ENCODE measurements around the gene TNIK. TPM values are rescaled to one million over a fixed set of nuclear protein-coding genes. Genes with fewer than 3 reads are reported as not detected.

Gene TNIK
- total and polyA plus RNA-seq, 2 of the 4 experiments (the other 2 are of a cell fraction): 3.4 to 6.3 TPM

GRCh38 chr3:171110715-171111114 is 349.5 kb downstream of the TNIK start:
- Histone ChIP-seq H3K9ac (ENCODE audit: low read depth, low read length) (no peak overlapping the region), H3K9me1 (ENCODE audit: insufficient read depth, low read length) (no peaks in the 10 kb centered on the region), H3K14ac (replicated peaks; ENCODE audit: low read depth, low read length) (no peak overlapping the region), H3K4ac (ENCODE audit: low read depth, low read length) (no peak overlapping the region), H2BK5ac (ENCODE audit: low read depth, low read length, poor library complexity, severe bottlenecking) (no peak overlapping the region), H3K36me3 (ENCODE audit: control insufficient read depth, insufficient read depth, low read length) (peaks cover 3% of the 10 kb centered on the region; the same call in 1 of the 2 replicates), H3K79me1 (ENCODE audit: low read depth in 1 of 2, low read length in 2 of 2) (no peaks in the 10 kb centered on the region), H3K4me3 (ENCODE audit: insufficient read depth, low read depth, low read length) (no peak overlapping the region), H2BK20ac (ENCODE audit: low read depth, low read length) (no peak overlapping the region), H3K9me3 (ENCODE audit: control insufficient read depth, insufficient read depth, low read length) (no peaks in the 10 kb centered on the region), H4K91ac (ENCODE audit: insufficient read depth, low read depth, low read length) (no peak overlapping the region), H2AFZ (replicated peaks; ENCODE audit: low read length, poor library complexity) (no peak overlapping the region), H2BK120ac (ENCODE audit: low read depth, low read length) (no peak overlapping the region), H3K4me2 (ENCODE audit: low read depth, low read length) (no peak overlapping the region), H2AK5ac (ENCODE audit: low read depth, low read length) (no peak overlapping the region), H3K4me1 (ENCODE audit: control insufficient read depth, insufficient read depth, low read length) (no peaks in the 10 kb centered on the region), H4K20me1 (ENCODE audit: insufficient read depth, low read length) (no peaks in the 10 kb centered on the region), H4K5ac (ENCODE audit: low read depth, low read length) (no peak overlapping the region), H3K27ac (ENCODE audit: insufficient read depth, low read length) (no peak overlapping the region), H3K18ac (ENCODE audit: low read depth, low read length) (no peak overlapping the region), H3K23ac (ENCODE audit: low read depth, low read length) (no peak overlapping the region), H2AK9ac (replicated peaks; ENCODE audit: low read depth, low read length, poor library complexity) (no peak overlapping the region), H4K8ac (ENCODE audit: low read depth in 2 of 2, low read length in 2 of 2) (no peak overlapping the region), H3K56ac (ENCODE audit: extremely low read depth, insufficient read depth, low read length) (no peak overlapping the region), H3K27me3 (ENCODE audit: control insufficient read depth, insufficient read depth, low read length) (no peaks in the 10 kb centered on the region), H2BK15ac (ENCODE audit: low read depth, low read length) (no peak overlapping the region)
- no TSS peak for BruUV-seq (replicated peaks)
- TF ChIP-seq RAD21 (IDR thresholded peaks at IDR 0.05; ENCODE audit: low read length) (no peak), CEBPB (IDR thresholded peaks at IDR 0.05; ENCODE audit: low read depth, low read length) (no peak), MAZ (IDR thresholded peaks at IDR 0.05; ENCODE audit: borderline replicate concordance, low read depth, low read length) (no peak), MAFK (IDR thresholded peaks at IDR 0.05; ENCODE audit: low read depth, low read length) (no peak), BHLHE40 (IDR thresholded peaks at IDR 0.05; ENCODE audit: low read depth, low read length) (no peak), RFX5 (IDR thresholded peaks at IDR 0.05; ENCODE audit: low read depth, low read length) (no peak), FOS (IDR thresholded peaks at IDR 0.05; ENCODE audit: low read depth, low read length) (no peak), POLR2A (IDR thresholded peaks at IDR 0.05; ENCODE audit: low read depth, low read length) (no peak), CHD1 (IDR thresholded peaks at IDR 0.05; ENCODE audit: low read depth, low read length) (no peak), ELK1 (IDR thresholded peaks at IDR 0.05; ENCODE audit: borderline replicate concordance, low read depth, low read length) (no peak), CTCF (conservative IDR thresholded peaks at IDR 0.05; ENCODE audit: low read depth, low read length) (no peak), MXI1 (IDR thresholded peaks at IDR 0.05; ENCODE audit: borderline replicate concordance, low read depth, low read length) (no peak), RCOR1 (IDR thresholded peaks at IDR 0.05; ENCODE audit: insufficient replicate concordance, low read length) (no peak), NFE2L2 (IDR thresholded peaks at IDR 0.05; ENCODE audit: low read depth, low read length) (no peak), USF2 (IDR thresholded peaks at IDR 0.05; ENCODE audit: low read depth, low read length) (no peak), SMC3 (IDR thresholded peaks at IDR 0.05; ENCODE audit: low read depth, low read length) (no peak)
- ATAC-seq (ENCODE audit: low read depth) (no peak), DNase-seq (no peak)
- CTCF ChIA-PET: no interaction called here
- POLR2A ChIA-PET (ENCODE audit: unreplicated experiment): no interaction called here
- WGBS, 2 experiments (ENCODE audit: extremely low coverage in 2 of 2, insufficient read length in 1 of 2): no CpG with 5 or more reads among the region's 4 CpGs
- intact Hi-C loops (cut with micrococcal nuclease): no loop called here
- in situ Hi-C loops (cut with MboI; ENCODE audit: low sequenced_read_pairs): no loop called here
- dilution Hi-C loops (cut with HindIII; ENCODE audit: low sequenced_read_pairs, unreplicated experiment): no loop called here

Data from IMR-90 (cell line).